DMS53 (cell line): ENCODE data around the gene HLCS.
"Not testable (repeated sequence)": the region's sequence is repeated elsewhere in the genome, so short reads cannot be mapped to it uniquely, and the experiment has no call there.

Source experiments
- DNase-seq: peaks from one replicate; lab custom pipeline; 2025; lab: John Stamatoyannopoulos, UW

Gene HLCS

GRCh38 chr21:36966066-36966820, at the start of gene HLCS:
Gene HLCS, minus strand, starts transcription at chr21:36966669. Its CDS starts 31 bp downstream, at chr21:36966638.
- peak; percentile 90 for DNase-seq

- peak; percentile 94 for DNase-seq
Observed at GRCh38 chr21:37009740-37010341, 43.4 kb upstream of the HLCS start.

DNA sequence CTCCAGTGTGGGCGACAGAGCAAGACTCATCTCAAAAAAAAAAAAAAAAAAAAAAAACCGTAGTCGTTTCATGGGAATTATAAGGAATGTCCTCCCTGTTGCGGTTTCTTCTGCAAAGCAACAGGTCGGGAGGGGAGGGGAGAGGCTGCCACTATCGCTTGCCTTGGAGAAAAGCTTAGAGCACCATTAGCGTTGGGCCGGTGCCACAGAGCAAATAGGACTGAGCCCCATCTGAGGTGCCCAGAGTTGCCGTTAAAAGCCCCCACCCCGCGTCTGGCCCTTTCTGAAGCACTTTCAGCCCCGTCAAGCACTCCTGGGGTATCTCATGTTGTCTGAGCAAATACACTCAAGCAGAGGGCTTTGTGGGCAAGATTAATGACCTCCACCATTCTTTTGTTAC, 42.3 kb upstream of the HLCS start:
- peak; percentile 58 for DNase-seq

DNA sequence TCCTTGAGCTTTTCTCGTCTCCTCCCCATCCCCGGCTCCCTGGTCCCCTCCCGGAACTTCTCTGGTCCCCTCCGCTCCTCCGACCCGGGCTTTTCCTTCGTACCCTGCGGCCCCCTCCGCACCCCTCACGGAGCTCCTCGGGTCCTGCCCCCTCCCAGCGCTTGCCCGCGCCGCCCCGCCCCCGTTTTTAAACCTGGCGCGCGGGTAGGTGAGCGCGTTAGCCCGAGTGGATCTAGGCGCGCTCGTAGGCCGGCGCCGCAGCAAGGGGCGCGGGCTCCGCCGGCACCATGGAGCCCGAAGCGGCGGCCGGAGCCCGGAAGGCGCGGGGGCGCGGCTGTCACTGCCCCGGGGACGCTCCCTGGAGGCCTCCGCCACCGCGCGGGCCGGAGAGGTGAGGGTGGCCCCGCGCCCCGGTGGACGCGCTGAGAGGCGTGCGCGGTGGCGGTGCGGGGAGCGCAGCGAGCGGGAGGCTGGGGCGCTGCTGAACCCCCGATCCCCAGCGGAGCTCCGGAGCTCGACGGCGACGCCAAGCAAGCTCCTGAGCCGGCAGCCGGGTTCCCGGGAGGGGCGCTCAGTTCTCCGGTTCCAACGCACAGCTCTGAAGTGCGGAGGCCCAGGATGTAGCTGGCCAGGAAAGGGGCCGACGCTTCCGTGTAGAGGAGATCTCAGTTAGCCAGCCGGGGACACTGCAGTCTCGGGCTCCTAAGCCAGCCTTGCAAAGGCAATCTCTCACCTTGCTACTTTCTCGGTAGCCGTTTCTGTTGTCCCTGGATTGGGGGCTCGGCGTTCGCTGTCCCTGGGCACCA, 40.2 kb upstream of the HLCS start, which contains the start of gene RIPPLY3:
TSS of gene RIPPLY3 (plus strand) at position 217 of the 806 bp plus-strand sequence. CDS start at position 288, 71 bp downstream.
- peak; percentile 73 for DNase-seq

DNA sequence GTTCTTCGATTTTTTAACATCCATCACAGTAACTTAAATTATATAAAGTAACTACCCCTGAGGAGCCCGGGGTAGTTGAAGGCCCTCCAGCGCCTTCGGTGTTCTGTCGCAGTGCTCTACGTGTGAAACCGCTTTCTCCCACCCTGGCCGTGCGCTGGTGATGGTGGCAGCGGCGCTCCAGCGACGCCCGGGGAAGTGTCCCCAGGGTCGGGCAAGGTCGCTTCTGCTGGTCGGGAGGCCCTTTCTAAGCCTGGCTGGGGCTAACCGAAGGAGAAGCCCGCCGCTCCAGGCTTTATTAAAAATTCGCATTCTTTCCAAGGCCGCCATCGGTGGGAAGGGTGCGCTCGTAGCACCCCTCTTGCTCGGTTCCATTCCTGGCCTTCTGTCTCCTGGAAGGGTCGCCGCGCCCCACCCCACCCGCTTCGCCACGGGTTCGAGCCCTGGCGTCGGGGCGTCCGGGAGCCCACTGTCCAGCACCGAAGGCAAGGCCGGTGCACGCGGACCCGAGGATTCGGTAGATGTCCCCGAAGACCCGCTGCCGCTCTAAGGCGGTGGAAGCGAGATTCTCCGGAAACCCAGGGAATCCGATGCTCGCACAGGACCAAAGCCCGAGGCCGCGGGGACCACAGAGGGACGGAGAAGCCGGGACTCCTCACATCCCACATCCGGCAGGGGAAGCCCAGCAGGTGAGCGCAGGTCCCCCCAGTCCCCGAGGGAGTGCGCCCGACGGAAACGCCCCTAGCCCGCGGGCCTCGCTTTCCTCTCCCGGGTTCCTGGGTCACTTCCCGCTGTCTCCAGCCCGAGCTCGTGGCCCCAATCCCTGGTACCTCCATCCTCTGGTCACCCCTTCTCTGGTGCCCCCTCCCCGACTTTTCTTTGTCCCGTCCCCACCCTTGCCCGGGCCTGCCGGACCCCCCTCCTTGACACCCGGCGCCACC, 39.3 kb upstream of the HLCS start:
- DNase-seq, result no peak

GRCh38 chr21:37003917-37004316, 37.4 kb upstream of the HLCS start:
- DNase-seq, result not testable (repeated sequence)

- DNase-seq, result not testable (repeated sequence)
Observed at GRCh38 chr21:37002851-37003250, 36.4 kb upstream of the HLCS start.

DNA sequence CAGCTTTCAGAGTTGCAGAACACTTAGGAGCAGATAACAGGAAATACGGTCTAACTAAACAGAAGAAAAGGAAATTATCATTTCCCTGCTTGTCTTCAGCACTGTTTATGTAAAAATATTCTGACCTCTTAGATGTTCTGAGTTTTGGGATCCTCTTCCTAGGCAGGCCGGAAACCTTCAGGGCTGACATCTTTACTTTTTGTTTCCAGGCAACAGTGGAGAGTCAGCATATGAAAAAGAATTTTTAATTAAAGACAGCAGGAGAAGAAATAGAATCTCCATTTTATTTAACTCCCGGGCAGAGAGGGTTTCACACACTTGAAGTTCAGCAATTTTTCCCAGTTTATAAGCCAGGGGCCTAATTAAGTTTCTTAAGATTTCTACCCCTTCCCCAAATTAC, 35.0 kb upstream of the HLCS start:
- peak; percentile 36 for DNase-seq

DNA sequence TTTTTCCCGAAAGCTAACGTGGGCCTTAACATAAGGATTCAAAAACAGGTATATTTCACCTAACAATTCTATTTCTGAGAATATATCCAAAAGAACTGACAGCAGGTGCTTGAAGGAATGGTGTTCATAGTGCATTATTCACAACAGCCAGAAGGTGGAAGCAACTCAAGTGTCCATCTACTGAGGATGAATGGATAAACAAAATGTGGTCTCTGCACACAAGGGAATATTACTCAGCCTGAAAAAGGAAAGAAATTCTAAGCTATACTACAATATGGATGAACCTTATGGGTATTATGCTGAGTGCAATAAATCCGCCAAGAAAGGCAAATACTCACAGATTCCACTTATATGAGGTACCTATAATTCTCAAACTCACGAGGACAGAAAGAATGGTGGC, 33.9 kb upstream of the HLCS start:
- DNase-seq, result peak; percentile 52

DNA sequence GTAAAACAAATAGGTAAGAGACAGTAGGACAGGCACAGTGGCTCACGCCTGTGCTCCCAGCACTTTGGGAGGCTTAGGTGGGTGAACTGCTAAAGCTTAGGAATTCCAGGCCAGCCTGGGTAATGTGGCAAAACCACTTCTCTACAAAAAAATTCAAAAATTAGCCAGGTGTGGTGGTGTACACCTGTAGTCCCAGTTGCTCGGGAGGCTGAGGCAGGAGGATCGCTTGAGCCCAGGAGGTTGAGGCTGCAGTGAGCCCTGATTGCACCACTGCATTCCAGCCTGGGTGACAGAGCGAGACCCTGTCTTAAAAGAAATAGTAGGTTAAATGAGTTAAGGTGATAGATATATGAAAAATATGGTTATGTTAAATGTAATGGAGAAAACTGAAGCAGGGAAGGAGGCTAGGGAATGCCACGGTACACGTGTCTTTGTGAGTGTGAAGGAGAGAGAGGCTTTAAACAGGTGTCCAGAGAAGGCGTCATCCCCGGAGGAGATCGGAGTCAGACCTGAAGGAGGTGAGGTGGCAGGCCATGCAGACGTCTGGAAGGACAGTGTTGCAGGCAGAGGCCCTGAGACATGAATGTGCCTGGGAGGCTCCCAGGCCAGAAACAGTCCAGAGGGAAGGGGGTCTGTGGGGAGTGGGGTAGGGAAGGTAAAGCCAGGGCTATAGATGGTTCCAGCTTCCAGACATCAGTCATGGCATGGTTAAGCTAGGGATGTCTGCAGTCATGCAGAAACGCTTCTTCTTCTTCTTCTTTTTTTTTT, 32.8 kb upstream of the HLCS start:
- no peak for DNase-seq

- DNase-seq, result not testable (repeated sequence)
Observed at GRCh38 chr21:36995285-36995684, 28.8 kb upstream of the HLCS start.

- DNase-seq, result no peak
Observed at GRCh38 chr21:36994501-36995158, 28.2 kb upstream of the HLCS start.

- no peak for DNase-seq
Observed at GRCh38 chr21:36992671-36993070, 26.2 kb upstream of the HLCS start.

DNA sequence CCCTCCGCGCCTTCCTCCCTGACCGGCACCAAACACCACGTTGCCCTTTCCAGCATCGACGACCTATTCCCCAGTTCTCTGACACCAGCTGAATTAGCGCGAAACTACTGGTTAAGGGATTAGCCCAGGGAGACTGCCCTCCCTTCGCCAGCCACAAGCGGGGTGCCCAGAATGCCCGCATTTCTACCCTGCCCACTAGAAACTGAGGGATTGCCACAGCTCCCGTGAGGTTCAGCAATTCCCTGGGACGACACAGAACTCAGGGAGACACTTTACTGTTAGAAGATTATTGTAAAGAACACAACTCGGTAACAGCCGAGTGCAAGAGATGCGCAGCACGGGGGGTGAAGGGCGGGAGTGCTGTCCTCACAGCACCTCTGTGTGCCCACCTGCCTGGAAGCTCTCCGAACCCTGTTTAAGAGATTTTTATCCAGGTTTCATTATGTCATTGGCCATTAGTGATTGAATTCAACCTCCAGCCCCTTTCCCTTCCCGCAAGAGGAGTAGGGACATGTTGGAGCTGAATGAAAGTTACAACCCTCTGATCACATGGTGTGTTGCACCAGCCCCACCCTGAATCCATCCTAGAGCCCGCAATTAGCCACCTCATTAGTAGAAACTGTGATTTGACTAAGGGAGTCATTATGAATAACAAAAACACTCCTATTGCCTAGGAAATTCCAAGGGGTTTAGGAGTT, 24.2 kb upstream of the HLCS start:
- DNase-seq, result no peak

DNA sequence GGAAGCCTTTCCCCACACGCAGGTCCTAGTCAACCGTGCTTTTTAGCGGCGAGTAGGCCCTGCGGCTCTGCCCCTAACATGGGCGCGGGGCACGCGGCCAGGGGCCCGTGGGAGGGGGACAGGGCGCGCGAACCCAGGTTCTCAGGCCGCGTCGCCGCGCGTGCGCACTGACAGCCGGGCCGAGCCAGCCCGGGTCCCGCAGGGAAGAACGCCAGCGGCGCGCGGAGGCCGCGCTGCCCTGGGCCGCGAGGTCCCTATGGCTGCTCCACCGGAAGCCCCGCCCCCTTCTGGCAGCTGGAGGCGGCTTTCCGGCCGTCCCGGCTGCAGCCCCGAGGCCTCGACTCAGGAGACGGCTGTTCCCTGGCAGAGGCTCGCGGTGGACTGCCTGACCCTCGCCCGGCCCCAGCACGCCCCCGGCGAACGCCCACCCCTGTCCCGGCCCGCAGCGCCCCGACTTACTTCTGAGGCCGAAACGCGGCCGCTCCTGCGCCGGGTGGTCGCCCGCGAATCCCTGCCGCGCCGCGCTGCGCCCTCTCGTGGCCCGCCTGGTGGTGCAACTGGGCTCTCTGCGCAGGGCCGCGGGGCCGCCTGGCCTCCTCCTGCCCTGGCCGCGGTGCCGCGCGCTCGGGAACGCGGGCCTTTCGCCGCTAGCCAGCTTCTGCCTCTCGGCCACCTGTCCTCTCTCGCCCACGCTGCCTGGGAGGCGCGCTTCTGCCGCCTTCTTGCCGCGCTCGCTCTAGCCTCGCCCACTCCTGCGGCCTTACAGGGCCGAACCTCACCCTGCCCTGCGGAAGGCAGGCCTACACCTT, 23.4 kb upstream of the HLCS start:
- DNase-seq, result peak; percentile 95

GRCh38 chr21:36989199-36989698, 22.8 kb upstream of the HLCS start:
- DNase-seq, result not testable (repeated sequence)

- DNase-seq, result peak; percentile 9
Observed at GRCh38 chr21:36988536-36988935, 22.1 kb upstream of the HLCS start.

DNA sequence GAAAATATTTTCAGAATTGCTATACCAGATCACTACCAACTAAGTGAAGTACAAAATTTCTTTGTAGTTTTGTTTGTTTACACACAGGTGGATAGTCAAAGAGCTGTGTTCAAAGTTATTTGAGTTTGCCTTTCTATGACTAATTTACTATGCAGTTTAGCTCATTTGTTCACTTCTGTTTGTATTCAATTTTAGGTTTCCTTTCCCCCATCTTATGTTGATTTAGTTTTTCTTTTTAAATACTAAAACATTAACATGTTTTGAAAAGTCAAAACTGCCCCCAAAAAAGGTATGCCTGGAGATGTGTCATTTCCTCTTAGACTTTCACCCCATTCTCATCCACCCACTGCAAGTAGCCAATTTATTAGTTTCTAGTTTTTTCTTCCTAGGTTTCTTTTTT, 21.4 kb upstream of the HLCS start:
- DNase-seq, result peak; percentile 24
